Mucosa of rectum (tissue), 2 donors: Measurements from ENCODE around the gene RPS2.

Experiments
- H3K27ac ChIP-seq, 2 donors: one replicate each; pipeline ENCODE4 v1.7.0; 2013; ENCODE audit warnings: inconsistent platforms in 2 of 2, low read depth in 2 of 2, low read length in 2 of 2
- H3K27me3 ChIP-seq, 2 donors: one replicate each; pipeline ENCODE4 v1.7.0; 2013; ENCODE audit warnings: low read length in 2 of 2; ENCODE audit not compliant: control insufficient read depth in 2 of 2, insufficient read depth in 2 of 2
- H3K36me3 ChIP-seq, 2 donors: one replicate each; pipeline ENCODE4 v1.7.0; 2013; ENCODE audit warnings: low read length in 2 of 2; ENCODE audit not compliant: control insufficient read depth in 2 of 2, insufficient read depth in 2 of 2
- H3K4me1 ChIP-seq, 2 donors: one replicate each; pipeline ENCODE4 v1.7.0; 2013; ENCODE audit warnings: low read length in 2 of 2, mild to moderate bottlenecking in 1 of 2; ENCODE audit not compliant: control insufficient read depth in 2 of 2, insufficient read depth in 2 of 2
- H3K4me3 ChIP-seq, 2 donors: one replicate each; pipeline ENCODE4 v1.7.0; 2013; ENCODE audit warnings: low read length in 2 of 2
- H3K9ac ChIP-seq, 2 donors: one replicate each; pipeline ENCODE4 v1.7.0; 2013; ENCODE audit warnings: low read length in 2 of 2, low read depth in 1 of 2, mild to moderate bottlenecking in 1 of 2
- H3K9me3 ChIP-seq, 2 donors: one replicate each; pipeline ENCODE4 v1.7.0; 2013; ENCODE audit warnings: low read length in 2 of 2; ENCODE audit not compliant: control insufficient read depth in 2 of 2
- donor health status: healthy.
- donor health status: Normal muscosa, but diverticular disease.

RPS2 gene

GRCh38 chr16:1998852-1999801 lies 34.5 kb upstream of the RPS2 start:
- H3K9me3 ChIP-seq, result no peaks in the 10 kb centered on the region
- no peak overlapping the region for H3K27ac ChIP-seq
- no peaks in the 10 kb centered on the region for H3K27me3 ChIP-seq
- H3K36me3 ChIP-seq, result peaks cover 45 to 48% of the 10 kb centered on the region in 2 donors
- no peak overlapping the region for H3K9ac ChIP-seq
- H3K4me1 ChIP-seq, result peaks cover 7 to 12% of the 10 kb centered on the region in 2 donors
- H3K4me3 ChIP-seq, result no peak overlapping the region

- H3K27ac ChIP-seq, result peak overlapping the region in 1 of 2 donors; percentile 52
Measured at GRCh38 chr16:1998360-1998835, 33.8 kb upstream of the RPS2 start.

GRCh38 chr16:1997494-1998359 lies 33.1 kb upstream of the RPS2 start:
- H3K4me3 ChIP-seq, result no peak overlapping the region
- peak overlapping the region in 1 of 2 donors; percentile 67 for H3K27ac ChIP-seq
- H3K9ac ChIP-seq, result no peak overlapping the region
- peaks cover 0 to 7% of the 10 kb centered on the region in 2 donors for H3K4me1 ChIP-seq
- no peaks in the 10 kb centered on the region for H3K9me3 ChIP-seq
- H3K27me3 ChIP-seq, result no peaks in the 10 kb centered on the region
- peaks cover 44% of the 10 kb centered on the region in 2 donors for H3K36me3 ChIP-seq

More at GRCh38 chr16:1998360-1998835, 33.8 kb upstream of the RPS2 start:
- no peak overlapping the region for H3K9ac ChIP-seq
- H3K27me3 ChIP-seq, result no peaks in the 10 kb centered on the region
- H3K4me3 ChIP-seq, result no peak overlapping the region
- H3K36me3 ChIP-seq, result peaks cover 45 to 48% of the 10 kb centered on the region in 2 donors
- H3K4me1 ChIP-seq, result peaks cover under 1 to 7% of the 10 kb centered on the region in 2 donors
- H3K9me3 ChIP-seq, result no peaks in the 10 kb centered on the region

GRCh38 chr16:1993731-1994131 lies 29.1 kb upstream of the RPS2 start:
- Histone ChIP-seq H3K36me3 (peaks cover 10 to 12% of the 10 kb centered on the region in 2 donors), H3K4me3 (no peak overlapping the region), H3K27ac (no peak overlapping the region), H3K4me1 (peaks cover 22 to 26% of the 10 kb centered on the region in 2 donors), H3K27me3 (peaks cover 15 to 18% of the 10 kb centered on the region in 2 donors), H3K9me3 (no peaks in the 10 kb centered on the region), H3K9ac (no peak overlapping the region)

GRCh38 chr16:1992704-1993317 lies 28.2 kb upstream of the RPS2 start:
- H3K27me3 ChIP-seq, result peaks cover 20% of the 10 kb centered on the region in 2 donors
- peaks cover 4 to 5% of the 10 kb centered on the region in 2 donors for H3K36me3 ChIP-seq
- H3K27ac ChIP-seq, result peak overlapping the region in 1 of 2 donors; percentile 43
- no peak overlapping the region for H3K4me3 ChIP-seq
- H3K4me1 ChIP-seq, result peaks cover 22 to 26% of the 10 kb centered on the region in 2 donors
- no peak overlapping the region for H3K9ac ChIP-seq
- no peaks in the 10 kb centered on the region for H3K9me3 ChIP-seq

GRCh38 chr16:1991948-1992703 lies 27.5 kb upstream of the RPS2 start:
- H3K27me3 ChIP-seq, result peaks cover 20% of the 10 kb centered on the region in 2 donors
- H3K4me3 ChIP-seq, result peak overlapping the region; percentile 56 to 59
- peaks cover under 1 to 2% of the 10 kb centered on the region in 2 donors for H3K36me3 ChIP-seq
- H3K27ac ChIP-seq, result peak overlapping the region; percentile 66 to 80
- peaks cover 22 to 24% of the 10 kb centered on the region in 2 donors for H3K4me1 ChIP-seq
- H3K9me3 ChIP-seq, result no peaks in the 10 kb centered on the region
- H3K9ac ChIP-seq, result peak overlapping the region; percentile 24 to 71

- Histone ChIP-seq H3K4me3 (peak overlapping the region; percentile 56 to 59), H3K9ac (peak overlapping the region; percentile 47 to 71), H3K27me3 (peaks cover 20% of the 10 kb centered on the region in 2 donors), H3K36me3 (peaks cover 6 to 8% of the 10 kb centered on the region in 2 donors), H3K9me3 (no peaks in the 10 kb centered on the region), H3K27ac (peak overlapping the region; percentile 66 to 80), H3K4me1 (peaks cover 19 to 25% of the 10 kb centered on the region in 2 donors)
Measured at GRCh38 chr16:1991588-1991947, 26.9 kb upstream of the RPS2 start.

- H3K36me3 ChIP-seq, result peaks cover 10 to 12% of the 10 kb centered on the region in 2 donors
- peaks cover 21 to 29% of the 10 kb centered on the region in 2 donors for H3K4me1 ChIP-seq
- H3K27me3 ChIP-seq, result peaks cover 20% of the 10 kb centered on the region in 2 donors
- no peaks in the 10 kb centered on the region for H3K9me3 ChIP-seq
- H3K27ac ChIP-seq, result peak overlapping the region; percentile 66 to 80
- H3K9ac ChIP-seq, result peak overlapping the region; percentile 47 to 75
- peak overlapping the region; percentile 59 to 61 for H3K4me3 ChIP-seq
Measured at GRCh38 chr16:1991135-1991551, 26.5 kb upstream of the RPS2 start.
